AG20443 (cell line): ENCODE measurements around the gene PARK7.

Source experiments
- DNase-seq: peaks from one replicate; pipeline ENCODE4 v3.0.0; 2012; ENCODE audit warnings: low spot score, mixed read lengths

The PARK7 gene

GRCh38 chr1:8024329-8024728, 62.8 kb downstream of the PARK7 start:
- DNase-seq, result no peak

GRCh38 chr1:8025061-8025670, 63.7 kb downstream of the PARK7 start:
- DNase-seq, result no peak

- no peak for DNase-seq
These were observed 64.2 kb downstream of the PARK7 start for GRCh38 chr1:8025671-8026144.

- peak; percentile 98 for DNase-seq
These were observed 64.9 kb downstream of the PARK7 start, which contains the start of gene ERRFI1 for GRCh38 chr1:8026153-8026975. TSS of gene ERRFI1 (minus strand) at chr1:8026309. CDS start at chr1:8015619, 10,690 bp downstream.

- no peak for DNase-seq
These were observed 65.7 kb downstream of the PARK7 start for GRCh38 chr1:8026976-8027747.

- peak; percentile 60 for DNase-seq
These were observed 66.4 kb downstream of the PARK7 start for GRCh38 chr1:8027748-8028570.

GRCh38 chr1:8028571-8028910, 67.0 kb downstream of the PARK7 start:
- no peak for DNase-seq

GRCh38 chr1:8031176-8031785, 69.8 kb downstream of the PARK7 start:
- peak; percentile 39 for DNase-seq

GRCh38 chr1:8032366-8032910, 70.9 kb downstream of the PARK7 start:
- no peak for DNase-seq

- DNase-seq, result no peak
These were observed 71.8 kb downstream of the PARK7 start for GRCh38 chr1:8033322-8033721.
